Right lobe of liver (tissue), 6 donors: ENCODE measurements around the gene TMEM72. TPM values are rescaled to one million over a fixed set of nuclear protein-coding genes. Genes with fewer than 3 reads are reported as not detected.

Experiments
- ATAC-seq, 4 donors: fragments of 200-7000 bp; cut with Tn5 transposase; one replicate each; pipeline ENCODE4 v1.9.1; 2020; ENCODE audit warnings: mild to moderate bottlenecking in 4 of 4, moderate library complexity in 4 of 4
- DNase-seq, 3 donors: peaks; one replicate each; pipeline ENCODE4 v3.0.0-alpha.2; 2020
- H3K27ac ChIP-seq, 3 donors: fragments of 200-600 bp; one replicate each; pipeline ENCODE4 v1.8.0; 2022
- H3K27me3 ChIP-seq, 2 donors: fragments of 200-600 bp; one replicate each; pipeline ENCODE4 v1.8.0; 2022
- H3K36me3 ChIP-seq, 4 donors: fragments of 200-600 bp; sonication (generic) in 1 of 4; one replicate each; pipeline versions ENCODE4 v1.5.1 to v1.8.0; 2017 to 2022; ENCODE audit warnings: control low read depth in 1 of 4
- H3K4me1 ChIP-seq, 4 donors: fragments of 200-600 bp; sonication (generic) in 1 of 4; one replicate each; pipeline versions ENCODE4 v1.5.1 to v1.8.0; 2017 to 2022; ENCODE audit warnings: control low read depth in 1 of 4
- H3K4me3 ChIP-seq, 3 donors: fragments of 200-600 bp; one replicate each; pipeline ENCODE4 v1.8.0; 2022
- H3K9me3 ChIP-seq, 4 donors: fragments of 200-600 bp; sonication (generic) in 1 of 4; one replicate each; pipeline versions ENCODE4 v1.5.1 to v1.8.0; 2017 to 2022; ENCODE audit warnings: control low read depth in 1 of 4
- POLR2A ChIP-seq: fragments of 450-650 bp; IDR thresholded peaks from one replicate; pipeline ENCODE4 v1.6.1; 2017; ENCODE audit warnings: antibody characterized with exemption, mild to moderate bottlenecking
- WGBS: methylation state at CpG from one replicate; pipeline ENCODE4 v1.1.6; 2018; ENCODE audit warnings: low coverage, low lambda C conversion rate; ENCODE audit not compliant: insufficient coverage; ENCODE audit errors: missing lambda C conversion rate; 5-methylcytosine and 5-hydroxymethylcytosine counted together
- intact Hi-C, 2 donors: fragments of 100-400 bp; cut with DNase I; formaldehyde crosslinking; loops; one replicate each; pipeline versions ENCODE4 v1.11.2 to v1.14.1; 2022
- total RNA-seq, 6 experiments: library from RNA; depleted of rRNA in 2 of 6; stranded (reverse); fragments of >200 nt in 2 of 6; fragmentation: NEBNext Ultra II Directional in 3 of 6; extraction: Animal tissue kit (Norgen Biotek cat#: 25700) in 3 of 6; gene quantifications; one replicate each; pipeline versions ENCODE4 v1.1.0 to v1.2.4, GENCODE V29; 2016 to 2023
- TF ChIP-seq, protein P1 (sequence below), 4 donors: fragments of 200-600 bp in 3 of 4; fragments of 450-650 bp in 1 of 4; IDR thresholded peaks; one replicate each; pipeline versions ENCODE4 v1.5.1 to v1.8.0; 2016 to 2022; ENCODE audit warnings: antibody characterized with exemption in 4 of 4, mild to moderate bottlenecking in 2 of 4
- donor health status: DM: no; HTN: yes; CAD: no.
- donor health status: DM: no; HTN: no; CAD: no.
- donor health status: DM: no; HTN: no; CAD: no.
- donor health status: DM: no; HTN: yes; CAD: no.
- donor health status: DM: no; HTN: yes; CAD: no.

TMEM72 gene
- total RNA-seq, 6 experiments from 2014 or later, result not detected

DNA sequence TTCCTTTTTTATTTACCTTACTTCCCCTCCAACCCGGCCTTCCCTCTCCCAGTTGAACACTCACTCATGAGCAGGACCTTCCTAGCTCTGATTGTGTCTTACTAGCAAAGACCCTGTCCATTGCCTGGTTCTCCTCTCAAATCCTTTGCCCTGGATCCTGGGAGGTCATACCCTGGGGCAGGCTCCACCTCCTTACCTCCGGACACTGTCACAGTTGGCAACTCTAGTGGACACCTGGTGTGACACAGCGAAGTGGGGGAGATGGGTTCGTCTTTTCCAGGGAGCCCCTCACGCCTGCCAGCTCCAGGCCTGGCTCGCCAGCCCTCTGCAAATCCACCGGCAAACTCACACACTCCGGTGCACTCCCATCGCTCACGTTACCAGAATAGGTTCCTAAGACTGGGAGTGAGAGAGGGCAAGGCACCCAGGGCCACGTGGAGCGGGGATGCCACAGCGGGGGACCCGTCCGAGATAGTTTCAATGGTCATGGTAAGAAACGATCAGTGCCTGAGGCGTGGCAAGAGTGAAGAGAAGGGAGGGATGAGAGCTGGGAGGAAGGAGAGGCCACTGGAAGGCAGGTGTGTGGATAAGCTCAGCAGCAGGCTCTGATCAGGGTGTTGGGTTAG, 30.9 kb upstream of the TMEM72 start:
- TF ChIP-seq, protein P1, sequence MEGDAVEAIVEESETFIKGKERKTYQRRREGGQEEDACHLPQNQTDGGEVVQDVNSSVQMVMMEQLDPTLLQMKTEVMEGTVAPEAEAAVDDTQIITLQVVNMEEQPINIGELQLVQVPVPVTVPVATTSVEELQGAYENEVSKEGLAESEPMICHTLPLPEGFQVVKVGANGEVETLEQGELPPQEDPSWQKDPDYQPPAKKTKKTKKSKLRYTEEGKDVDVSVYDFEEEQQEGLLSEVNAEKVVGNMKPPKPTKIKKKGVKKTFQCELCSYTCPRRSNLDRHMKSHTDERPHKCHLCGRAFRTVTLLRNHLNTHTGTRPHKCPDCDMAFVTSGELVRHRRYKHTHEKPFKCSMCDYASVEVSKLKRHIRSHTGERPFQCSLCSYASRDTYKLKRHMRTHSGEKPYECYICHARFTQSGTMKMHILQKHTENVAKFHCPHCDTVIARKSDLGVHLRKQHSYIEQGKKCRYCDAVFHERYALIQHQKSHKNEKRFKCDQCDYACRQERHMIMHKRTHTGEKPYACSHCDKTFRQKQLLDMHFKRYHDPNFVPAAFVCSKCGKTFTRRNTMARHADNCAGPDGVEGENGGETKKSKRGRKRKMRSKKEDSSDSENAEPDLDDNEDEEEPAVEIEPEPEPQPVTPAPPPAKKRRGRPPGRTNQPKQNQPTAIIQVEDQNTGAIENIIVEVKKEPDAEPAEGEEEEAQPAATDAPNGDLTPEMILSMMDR (IDR thresholded peaks at IDR 0.05), result no peak
- no peak for TF ChIP-seq POLR2A
- intact Hi-C loops, result no loop called here
- no peaks in the 10 kb centered on the region for H3K9me3 ChIP-seq
- no peak overlapping the region for H3K4me3 ChIP-seq
- H3K27me3 ChIP-seq, result no peaks in the 10 kb centered on the region
- 88% methylated on average over 15 of the region's 17 CpGs for WGBS
- no peak overlapping the region for H3K27ac ChIP-seq
- no peaks in the 10 kb centered on the region for H3K36me3 ChIP-seq
- DNase-seq (no peak), ATAC-seq (no peak)
- H3K4me1 ChIP-seq, result peaks cover 0 to 3% (median 0%) of the 10 kb centered on the region in 4 donors

DNA sequence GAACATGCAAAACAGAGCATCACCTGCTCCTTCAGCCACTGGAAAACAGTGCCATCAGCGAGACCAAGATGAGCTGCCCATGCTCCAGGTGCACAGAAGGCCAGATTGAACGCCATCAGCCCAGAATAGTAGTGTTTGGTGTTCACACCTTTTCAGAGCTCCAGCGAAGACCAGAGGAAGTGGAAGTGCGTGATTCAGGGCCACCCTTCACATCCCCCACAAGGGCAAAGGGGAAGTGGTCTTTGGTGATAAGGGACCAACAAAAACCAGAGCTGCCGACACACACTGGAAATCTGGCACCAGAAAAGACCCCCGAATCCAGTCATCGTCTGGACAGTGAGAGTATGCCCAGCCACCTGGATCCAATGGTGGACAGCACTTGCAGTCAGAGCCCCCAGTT, 29.5 kb upstream of the TMEM72 start:
- no peak overlapping the region for H3K4me3 ChIP-seq
- intact Hi-C loops, result no loop called here
- no peak for ATAC-seq
- DNase-seq, result no peak
- H3K27me3 ChIP-seq, result no peaks in the 10 kb centered on the region
- no peaks in the 10 kb centered on the region for H3K36me3 ChIP-seq
- no peak for TF ChIP-seq POLR2A
- TF ChIP-seq, protein P1 (IDR thresholded peaks at IDR 0.05), result no peak
- H3K4me1 ChIP-seq, result peaks cover 0 to 3% (median 0%) of the 10 kb centered on the region in 4 donors
- WGBS, result 51% methylated on average over 4 of the region's 7 CpGs
- no peak overlapping the region for H3K27ac ChIP-seq
- no peaks in the 10 kb centered on the region for H3K9me3 ChIP-seq

DNA sequence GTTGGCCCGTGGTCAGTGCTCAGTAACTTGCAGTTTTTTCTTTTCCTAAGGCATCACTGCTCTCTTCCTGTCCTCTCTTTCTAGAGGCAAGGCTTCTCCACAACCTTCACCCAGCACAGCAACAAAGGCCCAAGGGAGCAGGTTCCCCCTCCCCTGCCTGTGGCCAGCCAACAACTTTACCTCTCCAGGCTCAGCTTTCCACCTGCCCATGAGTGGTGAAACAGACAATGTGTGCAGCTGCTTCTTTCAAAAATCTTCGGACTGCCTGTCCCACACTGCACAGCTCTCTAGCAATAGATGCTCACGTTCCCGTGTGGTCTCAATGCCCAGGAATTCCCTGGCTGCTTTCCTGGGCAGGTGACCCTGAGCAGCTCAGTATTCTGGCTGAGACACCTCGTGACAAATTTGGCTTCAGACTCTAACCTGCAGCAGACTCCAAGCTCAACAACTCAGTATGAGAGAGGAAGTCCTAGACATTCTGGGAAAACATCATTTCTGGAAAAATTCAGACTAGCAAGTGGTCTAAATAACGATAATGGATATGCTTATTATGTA, 28.9 kb upstream of the TMEM72 start:
- Histone ChIP-seq H3K4me3 (no peak overlapping the region), H3K9me3 (no peaks in the 10 kb centered on the region), H3K4me1 (peaks cover 0 to 3% (median 0%) of the 10 kb centered on the region in 4 donors), H3K27ac (no peak overlapping the region), H3K36me3 (no peaks in the 10 kb centered on the region), H3K27me3 (no peaks in the 10 kb centered on the region)
- no peak for DNase-seq
- 44% methylated on average over 6 of the region's 6 CpGs for WGBS
- no peak for TF ChIP-seq POLR2A
- TF ChIP-seq, protein P1 (IDR thresholded peaks at IDR 0.05), result no peak
- intact Hi-C loops, result no loop called here
- no peak for ATAC-seq

DNA sequence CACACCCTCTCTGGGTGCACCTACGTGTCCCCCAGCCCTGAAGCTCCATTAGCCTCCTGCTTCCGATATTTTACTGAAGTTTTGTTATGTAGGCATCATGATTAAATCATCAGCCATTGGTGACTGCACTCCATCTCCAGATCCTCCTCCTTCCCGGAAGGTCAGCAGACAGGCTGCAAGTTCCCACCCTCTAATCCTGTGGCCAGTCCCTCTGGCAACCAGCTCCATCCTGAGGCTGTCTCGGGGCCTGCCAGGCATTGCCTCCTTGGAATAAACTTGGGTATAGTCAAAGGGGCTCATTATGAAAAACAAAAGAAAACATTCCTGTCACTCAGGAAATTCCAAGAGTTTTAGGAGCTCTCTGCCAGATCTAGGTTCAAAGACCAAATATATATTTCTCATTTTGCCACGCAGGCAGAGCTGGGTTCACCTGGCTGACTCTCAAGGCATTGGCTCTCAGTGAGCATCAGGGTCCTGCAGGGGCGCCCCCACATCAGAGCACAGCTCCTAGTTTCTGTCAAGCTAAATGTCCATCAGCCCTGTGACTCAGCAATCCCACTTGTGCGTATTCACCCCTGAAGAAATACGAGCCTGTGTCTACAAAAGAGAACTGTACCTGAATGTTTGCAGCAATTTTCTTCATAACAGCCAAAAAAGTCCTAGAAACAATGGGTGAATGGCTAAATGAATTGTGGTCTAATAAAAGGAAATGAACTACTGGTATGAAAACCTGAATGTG, 27.4 kb upstream of the TMEM72 start:
- Histone ChIP-seq H3K27ac (no peak overlapping the region), H3K36me3 (no peaks in the 10 kb centered on the region), H3K4me3 (no peak overlapping the region), H3K4me1 (no peaks in the 10 kb centered on the region), H3K9me3 (no peaks in the 10 kb centered on the region), H3K27me3 (no peaks in the 10 kb centered on the region)
- ATAC-seq (no peak), DNase-seq (no peak)
- 64% methylated on average over 7 of the region's 8 CpGs for WGBS
- no peak for TF ChIP-seq POLR2A
- TF ChIP-seq, protein P1 (IDR thresholded peaks at IDR 0.05), result no peak
- intact Hi-C loops, result no loop called here
